Posterior vena cava (tissue), 2 donors: Measurements from ENCODE around the gene DSC3. TPM values are rescaled to one million over a fixed set of nuclear protein-coding genes. Genes with fewer than 3 reads are reported as not detected.

Source experiments
- total RNA-seq, 2 donors: library from RNA; stranded (reverse); fragmentation: NEBNext Ultra II Directional; extraction: Animal tissue kit (Norgen Biotek cat#: 25700); gene quantifications; one replicate each; pipeline ENCODE4 v1.2.1, GENCODE V29; 2021
- donor health status: DM: yes; HTN: yes; CAD: no.
- donor health status: DM: yes; HTN: yes; CAD: no.

Gene DSC3
- total RNA-seq, 2 donors from 2014 or later: 0.32 to 0.43 TPM

Other genes starting within 250 kb of the DSC3 start
- 1 to 10 TPM; 2.6 to 4.2 TPM for gene DSC2, start 59.7 kb upstream of the DSC3 start, total RNA-seq
- gene DSC1, start 120.1 kb upstream of the DSC3 start, total RNA-seq: not detected